ENCODE results near the gene GZF1.

Gene GZF1

GRCh38 chr20:23361476-23362391 is at the start of gene GZF1:
Gene GZF1, plus strand, starts transcription at chr20:23362182. Its CDS starts 2,202 bp downstream, at chr20:23364384.
- FAIRE-seq = no peak

DNA sequence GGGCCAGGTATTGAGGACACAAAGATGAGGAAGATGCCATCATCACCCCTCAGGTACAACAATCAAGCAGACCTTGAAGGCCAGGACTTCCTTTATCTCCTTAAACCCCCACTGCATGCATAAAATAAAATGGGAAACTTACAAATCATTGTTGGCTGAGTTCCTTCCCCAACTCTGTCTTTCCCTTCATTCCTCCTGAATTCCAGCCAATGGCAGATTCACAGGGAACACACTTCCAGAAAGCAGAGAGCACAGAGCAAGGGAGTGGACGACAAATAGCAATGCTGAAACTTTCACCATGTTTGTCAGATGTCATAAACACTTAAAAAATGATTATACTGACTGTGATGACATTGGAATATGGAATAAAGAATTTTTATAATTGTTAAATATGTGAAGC is 48.7 kb upstream of the GZF1 start:
- no peak for FAIRE-seq

- FAIRE-seq = no peak
These were observed 47.3 kb upstream of the GZF1 start for GRCh38 chr20:23314699-23315098.

DNA sequence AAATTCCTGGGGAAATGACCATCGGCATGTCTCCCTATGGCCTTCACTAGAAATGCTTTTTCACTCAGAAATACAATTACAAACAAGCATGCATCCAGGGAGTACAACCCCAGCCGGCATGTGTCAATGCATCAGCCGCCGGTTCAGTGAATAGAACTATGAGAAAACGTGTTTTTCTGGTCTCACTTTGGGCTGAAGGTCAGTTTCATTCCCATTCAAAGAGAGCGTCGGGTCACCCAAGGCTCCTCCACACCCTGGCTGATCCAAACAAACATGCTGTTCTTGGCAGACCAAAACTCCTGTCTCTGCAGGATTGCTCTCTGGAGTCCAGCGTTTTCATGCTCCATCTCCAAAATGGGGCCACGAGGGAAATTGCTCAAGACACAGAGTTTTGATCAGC is 46.9 kb upstream of the GZF1 start:
- FAIRE-seq = no peak

- FAIRE-seq = no peak
These were observed 45.4 kb upstream of the GZF1 start for GRCh38 chr20:23316626-23317025.

DNA sequence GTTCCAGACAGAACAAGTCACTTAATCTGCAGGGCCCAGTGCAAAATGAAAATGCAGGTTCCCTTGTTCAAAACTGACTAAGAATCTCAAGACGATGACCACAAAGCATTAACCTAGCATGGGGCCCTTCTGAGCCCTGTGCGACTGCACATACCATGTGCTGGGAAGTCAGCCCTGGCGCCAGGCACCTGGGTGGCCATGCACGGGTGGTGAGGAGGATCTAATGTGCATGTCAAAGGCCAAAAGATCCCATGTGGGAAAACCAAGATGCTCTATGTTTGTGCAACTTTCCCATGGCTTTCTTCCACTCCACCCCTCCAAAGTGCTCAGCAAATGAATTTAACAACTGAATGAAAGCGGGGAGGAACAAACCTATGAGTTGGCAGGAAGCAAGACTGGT is 44.9 kb upstream of the GZF1 start:
- FAIRE-seq = no peak

- no peak for FAIRE-seq
These were observed 43.6 kb upstream of the GZF1 start for GRCh38 chr20:23318347-23318746.

DNA sequence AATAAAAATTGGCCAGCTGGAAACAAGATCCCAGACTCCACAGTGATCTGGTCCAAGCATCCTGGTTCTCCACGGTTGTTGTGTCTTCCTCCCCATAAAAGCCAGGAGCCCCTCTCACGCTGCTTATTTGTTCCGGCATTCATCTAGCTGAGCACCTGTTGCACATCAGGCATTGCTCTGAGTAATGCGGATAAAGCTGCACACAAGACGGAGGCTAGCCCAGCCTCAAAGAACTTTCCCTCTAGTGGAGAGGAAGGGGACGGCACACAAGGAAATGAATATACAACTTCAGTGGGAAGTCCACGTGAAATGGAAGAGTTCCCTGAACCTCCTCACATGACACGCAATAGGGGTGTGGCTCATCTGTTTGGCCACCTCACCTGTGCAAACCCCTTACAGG is 41.7 kb upstream of the GZF1 start:
- no peak for FAIRE-seq

- no peak for FAIRE-seq
These were observed 36.9 kb upstream of the GZF1 start for GRCh38 chr20:23325107-23325506.

DNA sequence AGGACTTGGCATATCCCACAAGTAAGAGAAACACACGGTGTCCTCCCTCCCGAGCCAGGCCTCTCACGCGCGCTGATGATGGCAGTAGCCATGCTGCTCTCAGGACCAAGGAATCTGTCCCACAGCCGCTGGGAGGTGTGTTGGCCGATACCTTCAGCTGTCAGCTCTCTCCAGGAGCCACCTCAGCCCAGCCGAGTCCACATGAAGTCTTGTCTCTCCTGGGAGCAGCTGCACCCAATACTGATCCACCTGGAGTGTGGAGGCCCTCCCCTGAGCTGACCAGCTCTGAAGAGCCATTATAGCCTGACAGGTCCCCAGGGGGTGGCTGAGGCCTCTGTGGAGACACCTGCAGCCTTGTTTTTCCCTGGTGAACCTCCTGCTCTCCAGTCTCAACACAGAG is 35.2 kb upstream of the GZF1 start:
- no peak for FAIRE-seq

- no peak for FAIRE-seq
These were observed 34.2 kb upstream of the GZF1 start for GRCh38 chr20:23327617-23328333.

DNA sequence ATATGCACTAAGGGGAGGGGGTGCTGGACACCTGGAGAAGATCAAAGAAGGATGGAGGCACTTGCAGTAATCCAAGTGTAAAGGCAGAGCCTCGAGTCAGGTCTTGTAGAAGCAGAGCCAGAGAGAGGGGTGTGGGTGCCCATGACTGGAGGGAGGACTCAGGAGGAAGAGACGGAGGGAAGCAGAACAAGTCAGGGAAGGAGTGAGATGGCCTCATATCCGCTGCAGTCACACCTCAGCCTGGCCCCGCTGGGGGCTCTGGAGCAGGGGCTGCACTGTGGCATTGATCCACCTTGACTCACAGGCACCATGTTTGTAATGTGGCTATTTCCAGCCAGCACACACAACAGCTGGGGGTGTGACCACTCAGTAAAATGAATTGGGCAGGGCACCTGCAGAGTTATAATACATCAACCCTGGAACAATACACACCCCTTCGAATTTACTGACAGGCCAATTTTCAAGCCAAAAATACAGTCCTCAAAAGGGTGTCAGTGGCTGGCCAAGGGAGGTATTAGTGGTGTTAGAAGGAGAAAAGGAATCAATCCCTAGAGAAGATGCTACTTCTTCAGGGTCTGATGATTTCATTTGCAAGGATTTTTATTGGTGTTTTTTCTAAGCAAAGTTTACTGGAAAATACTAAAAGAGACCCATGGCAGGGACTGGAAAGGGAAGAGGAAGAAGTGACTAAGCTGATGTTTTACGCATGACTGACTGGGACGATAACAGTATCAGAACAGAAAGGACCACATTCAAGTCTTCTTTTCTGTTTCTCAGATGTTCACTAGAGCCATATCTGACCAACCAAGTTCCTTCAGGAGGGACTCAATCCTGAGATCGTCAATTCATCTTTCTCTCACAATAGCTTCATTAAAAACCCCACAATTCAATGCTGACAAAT is 30.3 kb upstream of the GZF1 start:
- FAIRE-seq = no peak

- FAIRE-seq = no peak
These were observed 29.5 kb upstream of the GZF1 start for GRCh38 chr20:23332467-23332866.

DNA sequence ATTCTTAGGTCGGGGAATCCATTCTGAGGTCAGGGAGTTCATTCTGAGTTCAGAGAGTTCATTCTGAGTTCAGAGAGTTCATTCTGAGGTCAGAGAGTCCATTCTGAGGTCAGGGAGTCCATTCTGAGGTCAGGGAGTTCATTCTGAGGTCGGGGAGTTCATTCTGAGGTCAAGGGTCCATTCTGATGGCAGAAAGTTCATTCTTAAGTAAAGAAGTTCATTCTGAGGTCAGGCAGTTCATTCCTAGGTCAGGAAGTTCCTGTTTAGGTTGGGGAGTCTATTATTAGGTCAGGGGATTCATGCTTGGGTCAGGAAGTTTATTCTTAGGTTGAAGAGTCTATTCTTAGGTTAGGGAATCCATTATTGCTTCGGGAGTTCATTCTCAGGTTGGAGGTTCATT is 27.9 kb upstream of the GZF1 start:
- FAIRE-seq = no peak

GRCh38 chr20:23335521-23335920 is 26.5 kb upstream of the GZF1 start:
- no peak for FAIRE-seq

GRCh38 chr20:23336476-23336875 is 25.5 kb upstream of the GZF1 start:
- no peak for FAIRE-seq

GRCh38 chr20:23337312-23337711 is 24.7 kb upstream of the GZF1 start:
- no peak for FAIRE-seq

DNA sequence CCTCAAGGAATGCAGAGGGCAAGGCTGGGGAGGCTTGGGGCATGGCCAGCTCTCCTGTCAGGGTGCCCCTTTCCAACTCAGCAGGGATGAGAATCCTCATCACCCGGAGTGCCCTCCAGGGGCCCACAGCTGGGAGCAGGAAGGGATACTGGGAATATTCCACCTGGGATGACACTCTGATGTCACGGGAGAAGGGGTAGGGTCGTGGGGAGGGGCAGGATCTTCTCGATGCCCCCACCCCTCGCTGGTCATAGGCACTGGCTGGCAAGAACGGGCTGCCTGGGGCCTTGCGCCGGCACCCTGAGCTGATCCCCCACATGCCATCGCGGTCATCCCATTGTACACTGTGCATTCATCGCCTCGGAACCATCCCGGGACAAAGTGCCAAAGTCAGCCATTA is 22.0 kb upstream of the GZF1 start:
- no peak for FAIRE-seq

GRCh38 chr20:23340524-23340923 is 21.5 kb upstream of the GZF1 start:
- FAIRE-seq = no peak

DNA sequence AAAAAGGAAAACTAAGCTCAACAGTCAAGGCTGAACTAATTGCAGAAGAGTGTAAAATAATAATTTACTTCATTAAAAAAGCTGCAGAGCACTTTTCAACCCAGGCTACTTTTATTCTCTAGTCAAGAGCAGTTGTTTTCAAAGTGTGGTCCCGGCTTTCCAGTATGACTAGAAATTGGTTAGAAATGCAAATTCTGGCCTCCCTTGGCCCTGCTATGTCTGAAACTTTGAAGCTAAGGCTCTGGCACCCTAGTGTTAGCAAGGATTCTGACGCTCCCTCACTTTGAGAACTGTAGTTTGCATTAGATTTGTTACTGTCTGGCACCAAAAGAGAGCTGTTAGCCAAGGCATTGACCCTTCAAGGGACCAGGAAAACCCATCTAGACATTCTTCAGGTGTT is 20.9 kb upstream of the GZF1 start:
- FAIRE-seq = no peak

- FAIRE-seq = no peak
These were observed 18.4 kb upstream of the GZF1 start for GRCh38 chr20:23343590-23343989.

DNA sequence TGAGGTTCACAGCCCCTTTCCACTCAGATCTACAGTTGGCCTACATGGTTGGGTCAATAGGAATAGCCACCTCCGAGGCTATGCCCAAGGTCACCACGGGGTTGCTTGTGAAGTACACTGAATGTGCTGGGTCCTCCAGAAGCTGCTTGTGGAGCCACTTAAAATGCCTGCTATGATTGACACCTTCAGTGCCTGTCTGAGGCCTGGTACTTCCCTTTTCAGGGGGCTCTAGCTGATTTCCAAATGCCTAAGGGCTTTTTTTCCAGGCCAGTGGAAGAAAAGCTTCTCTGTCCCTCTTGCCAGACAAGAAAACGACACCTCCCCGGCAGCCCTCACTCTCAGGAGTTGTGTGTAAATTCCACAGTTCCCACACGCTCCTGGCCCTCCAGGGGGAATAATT is 17.6 kb upstream of the GZF1 start:
- FAIRE-seq = no peak

- no peak for FAIRE-seq
These were observed 16.0 kb upstream of the GZF1 start for GRCh38 chr20:23346002-23346401.
